HG03045 (cell line): ENCODE measurements around the gene P3H1.
"Not testable (repeated sequence)": the region's sequence is repeated elsewhere in the genome, so short reads cannot be mapped to it uniquely, and the experiment has no call there.

Experiments used
- ATAC-seq: cut with Tn5 transposase; IDR thresholded peaks from one replicate; pipeline ENCODE4 v1.9.1; 2021; ENCODE audit warnings: mild to moderate bottlenecking, moderate library complexity; ENCODE audit not compliant: unreplicated experiment

Gene P3H1, protein sequence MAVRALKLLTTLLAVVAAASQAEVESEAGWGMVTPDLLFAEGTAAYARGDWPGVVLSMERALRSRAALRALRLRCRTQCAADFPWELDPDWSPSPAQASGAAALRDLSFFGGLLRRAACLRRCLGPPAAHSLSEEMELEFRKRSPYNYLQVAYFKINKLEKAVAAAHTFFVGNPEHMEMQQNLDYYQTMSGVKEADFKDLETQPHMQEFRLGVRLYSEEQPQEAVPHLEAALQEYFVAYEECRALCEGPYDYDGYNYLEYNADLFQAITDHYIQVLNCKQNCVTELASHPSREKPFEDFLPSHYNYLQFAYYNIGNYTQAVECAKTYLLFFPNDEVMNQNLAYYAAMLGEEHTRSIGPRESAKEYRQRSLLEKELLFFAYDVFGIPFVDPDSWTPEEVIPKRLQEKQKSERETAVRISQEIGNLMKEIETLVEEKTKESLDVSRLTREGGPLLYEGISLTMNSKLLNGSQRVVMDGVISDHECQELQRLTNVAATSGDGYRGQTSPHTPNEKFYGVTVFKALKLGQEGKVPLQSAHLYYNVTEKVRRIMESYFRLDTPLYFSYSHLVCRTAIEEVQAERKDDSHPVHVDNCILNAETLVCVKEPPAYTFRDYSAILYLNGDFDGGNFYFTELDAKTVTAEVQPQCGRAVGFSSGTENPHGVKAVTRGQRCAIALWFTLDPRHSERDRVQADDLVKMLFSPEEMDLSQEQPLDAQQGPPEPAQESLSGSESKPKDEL

DNA sequence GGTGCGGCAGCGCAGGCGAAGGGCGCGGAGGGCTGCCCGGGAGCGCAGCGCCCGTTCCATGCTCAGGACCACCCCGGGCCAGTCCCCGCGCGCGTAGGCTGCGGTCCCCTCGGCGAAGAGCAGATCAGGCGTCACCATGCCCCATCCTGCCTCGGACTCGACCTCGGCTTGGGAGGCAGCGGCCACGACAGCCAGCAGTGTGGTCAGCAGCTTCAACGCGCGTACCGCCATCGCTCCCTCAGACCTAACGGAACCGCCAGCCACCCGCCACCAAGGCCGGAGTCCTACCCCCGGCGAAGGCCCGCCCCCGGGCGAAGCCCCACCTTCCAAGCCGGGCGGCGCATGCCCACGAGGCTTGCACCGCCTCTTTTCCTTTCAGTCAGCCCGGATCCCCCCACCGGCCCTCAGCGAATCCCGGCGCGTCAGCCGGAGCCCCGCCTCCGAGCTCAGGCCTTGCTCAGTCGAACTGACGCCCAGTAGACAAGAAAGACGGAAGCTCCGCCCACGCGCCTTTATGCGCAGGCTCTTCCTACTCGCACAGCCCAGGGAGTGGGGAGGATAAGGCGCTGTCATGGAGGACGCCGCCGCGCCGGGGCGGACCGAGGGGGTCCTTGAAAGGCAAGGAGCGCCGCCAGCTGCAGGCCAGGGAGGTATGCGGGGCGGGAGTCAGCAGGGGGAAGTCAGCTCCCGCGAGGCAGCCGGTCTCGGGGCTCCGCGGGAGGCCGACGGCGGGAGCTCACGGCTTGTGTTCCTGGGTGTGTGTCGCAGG, at the start of gene P3H1, which contains the start of gene C1orf50:
TSS of gene P3H1 (minus strand) at position 288 of the 769 bp plus-strand sequence. CDS start at position 231, 57 bp downstream.
TSS of gene C1orf50 (plus strand) at position 509 of the 769 bp plus-strand sequence. CDS start at position 572, 63 bp downstream.
- ATAC-seq = peak; percentile 91

DNA sequence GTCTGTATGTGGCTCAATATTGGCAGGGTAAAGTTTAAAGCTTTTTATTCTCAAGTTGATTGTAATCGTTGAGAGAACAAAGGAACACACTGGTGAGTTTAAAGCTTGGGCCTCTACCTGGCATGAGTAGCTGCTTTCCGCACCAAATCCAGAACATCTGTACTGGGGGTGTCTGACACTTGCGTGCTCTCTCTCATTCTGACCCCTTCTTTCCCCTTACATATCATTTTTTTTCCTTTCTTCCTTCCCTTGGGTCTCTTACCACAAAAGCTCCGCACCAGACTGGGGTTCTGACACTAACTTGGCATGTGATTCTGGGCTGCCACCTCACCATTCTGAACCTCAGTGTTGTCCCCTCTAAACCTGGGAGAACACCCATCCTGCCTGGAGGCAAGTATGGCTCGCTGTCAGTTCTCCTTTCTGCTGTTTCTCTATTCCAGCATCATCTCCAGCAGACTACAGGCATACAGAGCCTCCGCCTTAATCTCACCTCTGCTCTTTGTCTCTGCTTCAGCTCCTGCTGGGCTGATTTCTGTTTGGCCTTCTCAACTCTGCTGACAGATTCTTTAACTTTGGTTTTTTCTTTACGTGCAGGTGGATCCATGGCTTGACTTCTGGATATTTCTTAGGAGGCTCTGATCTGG, 49.2 kb upstream of the P3H1 start:
- ATAC-seq = peak; percentile 4

GRCh38 chr1:42814815-42815214, 48.0 kb upstream of the P3H1 start:
- ATAC-seq = not testable (repeated sequence)

DNA sequence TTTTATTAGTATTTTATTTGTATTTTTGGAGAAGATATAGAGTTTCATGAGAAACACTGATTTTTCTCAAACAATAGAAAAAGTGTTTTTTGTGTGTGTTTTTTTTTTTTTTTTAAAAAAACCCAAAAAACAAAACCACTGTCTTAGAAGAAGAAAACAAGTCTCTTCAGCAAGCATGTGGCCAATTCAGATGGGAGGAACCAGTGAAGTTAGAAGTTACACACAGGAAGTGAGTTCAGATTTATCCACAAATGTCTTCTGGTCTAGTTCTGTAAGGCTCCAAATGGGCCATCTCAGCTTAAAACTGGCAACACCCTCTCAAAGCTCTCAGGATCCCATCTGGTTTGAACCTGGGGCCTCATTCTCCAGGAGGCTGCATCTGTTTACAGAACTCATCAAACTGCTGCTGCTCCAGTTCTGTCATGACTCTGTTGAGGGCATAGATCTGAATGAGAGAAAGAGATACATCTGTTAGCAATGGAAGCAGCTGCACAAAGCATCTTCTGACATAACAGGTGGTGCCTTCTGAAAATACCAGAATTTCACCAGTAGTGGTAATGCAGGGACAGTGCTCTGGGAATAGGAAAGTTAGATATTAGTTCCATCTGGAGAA, 40.3 kb upstream of the P3H1 start:
- ATAC-seq = no peak

- ATAC-seq = no peak
Observed at GRCh38 chr1:42806593-42806992, 39.8 kb upstream of the P3H1 start.

- ATAC-seq = no peak
Observed at GRCh38 chr1:42806171-42806570, 39.3 kb upstream of the P3H1 start.

- no peak for ATAC-seq
Observed at GRCh38 chr1:42801832-42802473, 35.1 kb upstream of the P3H1 start.

- ATAC-seq = no peak
Observed at GRCh38 chr1:42797979-42798378, 31.2 kb upstream of the P3H1 start.

GRCh38 chr1:42797414-42797813, 30.6 kb upstream of the P3H1 start:
- ATAC-seq = no peak

DNA sequence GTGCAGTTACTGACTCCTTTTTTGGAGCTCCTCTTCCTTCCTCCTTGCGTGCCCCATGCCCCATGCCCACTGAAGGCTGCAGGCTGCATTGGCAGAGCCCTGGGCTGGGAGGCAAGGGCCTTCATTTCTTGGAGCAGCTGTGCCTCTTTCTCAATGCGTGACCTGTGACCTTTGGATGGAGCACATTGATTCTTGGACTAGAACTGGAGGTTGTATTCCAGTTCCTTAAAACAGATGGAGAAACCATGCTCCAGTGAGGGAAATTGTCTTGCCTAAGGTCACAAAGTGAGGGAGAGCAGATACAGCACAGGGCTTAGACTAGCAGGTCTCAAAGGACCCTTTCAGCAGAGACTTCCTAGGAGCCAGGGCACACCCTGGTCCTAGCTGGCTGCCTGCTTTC, 27.0 kb upstream of the P3H1 start:
- no peak for ATAC-seq

GRCh38 chr1:42788021-42788420, 21.2 kb upstream of the P3H1 start:
- no peak for ATAC-seq

DNA sequence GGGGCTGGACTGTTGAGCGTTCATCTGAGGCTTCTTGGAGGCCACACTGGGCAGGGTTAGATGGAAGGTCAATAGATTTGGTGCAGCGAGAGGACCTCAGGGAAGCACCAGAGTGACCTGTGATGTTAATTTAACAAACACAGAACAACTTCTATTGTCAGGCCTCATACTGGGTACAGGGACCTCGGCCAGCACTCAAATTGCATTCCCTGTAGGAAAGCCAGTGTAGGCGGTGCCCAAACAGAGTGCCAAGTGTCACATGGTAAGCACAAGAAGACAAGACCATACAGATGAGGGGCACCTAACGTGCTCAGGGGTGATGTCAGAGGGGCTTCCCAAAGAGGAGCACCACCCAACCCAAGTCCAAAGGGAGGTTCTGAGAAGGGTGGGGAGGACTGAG, 19.3 kb upstream of the P3H1 start:
- ATAC-seq = no peak

DNA sequence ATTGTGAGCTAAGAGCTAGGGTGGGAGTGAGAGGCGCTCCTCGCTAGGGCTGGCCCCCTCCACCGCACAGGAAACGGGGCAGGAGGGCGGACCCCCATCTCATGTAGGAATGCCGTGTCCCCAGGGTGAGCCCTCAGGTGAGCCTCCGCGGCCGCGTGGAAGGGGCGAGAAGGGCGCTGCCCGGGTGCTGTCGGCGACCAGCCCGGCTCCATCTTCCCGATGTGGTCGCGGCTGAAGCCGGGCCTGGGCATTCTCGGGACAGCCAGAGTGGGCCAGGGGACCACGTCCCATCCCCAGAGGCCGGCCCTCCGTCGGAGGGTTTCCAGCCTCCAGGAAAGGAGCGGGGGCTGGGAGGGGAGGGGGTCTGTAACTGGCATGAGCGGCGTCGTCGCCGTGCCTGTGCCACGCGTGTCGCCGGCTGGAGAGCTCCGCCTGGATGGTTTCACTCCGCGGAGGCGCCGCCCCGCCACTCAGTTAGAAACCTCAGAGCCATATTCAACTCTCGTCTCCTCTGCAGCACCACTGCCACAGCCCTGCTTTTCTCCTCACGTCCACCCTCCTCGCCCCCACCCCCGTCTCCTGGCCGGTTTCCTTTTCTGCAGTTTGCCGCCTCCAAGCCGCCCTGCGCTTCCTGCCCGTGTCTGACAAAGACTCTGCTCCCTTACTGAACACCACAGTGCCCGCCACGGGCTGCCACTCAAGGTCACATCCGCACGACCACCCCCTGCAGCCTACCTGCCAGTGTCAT, 18.3 kb upstream of the P3H1 start, which contains the start of gene TMEM269:
TSS of gene TMEM269 (plus strand) at position 46 of the 748 bp plus-strand sequence. CDS start 4,903 bp downstream, outside the sequence.
- ATAC-seq = no peak

DNA sequence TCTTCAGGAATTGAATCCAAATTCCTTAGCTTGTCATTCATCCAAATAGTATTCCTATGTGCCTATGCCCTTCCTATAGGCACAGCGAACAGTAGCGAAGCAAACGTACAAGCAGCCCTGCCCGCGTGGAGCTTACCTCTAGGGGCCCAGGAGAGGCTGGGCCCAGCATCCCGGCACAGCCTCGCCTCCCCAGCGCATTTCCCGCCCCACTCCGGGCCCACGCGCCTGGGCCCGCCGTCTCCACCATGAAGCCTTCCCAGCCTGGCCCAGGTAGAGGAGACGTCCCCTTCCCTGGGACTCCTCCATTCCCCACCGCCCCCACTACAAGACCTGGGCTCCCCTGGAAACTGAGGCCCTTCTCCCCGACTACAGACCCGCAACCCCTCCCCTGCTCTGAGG, 17.7 kb upstream of the P3H1 start:
- ATAC-seq = no peak

- no peak for ATAC-seq
Observed at GRCh38 chr1:42783092-42783491, 16.3 kb upstream of the P3H1 start.

- ATAC-seq = no peak
Observed at GRCh38 chr1:42780176-42780575, 13.3 kb upstream of the P3H1 start.

DNA sequence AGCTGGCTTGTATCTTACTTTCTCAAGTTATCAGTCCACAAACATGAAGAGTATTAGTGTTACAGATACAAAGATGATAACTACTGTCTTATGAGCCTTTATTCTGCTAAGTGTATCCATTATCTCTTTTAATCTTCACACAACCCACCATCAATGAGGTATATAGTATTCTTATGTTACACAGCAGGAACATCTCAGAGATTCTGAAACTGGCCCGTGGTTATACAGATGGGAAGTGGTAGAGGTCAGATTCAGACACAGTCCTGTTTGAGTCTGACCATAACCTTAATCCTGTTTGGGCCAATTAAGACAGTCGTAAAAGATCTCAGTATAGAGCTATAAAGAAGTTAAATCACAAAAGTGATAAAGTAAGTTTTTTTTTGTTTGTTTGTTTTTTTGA, 12.9 kb upstream of the P3H1 start:
- no peak for ATAC-seq

DNA sequence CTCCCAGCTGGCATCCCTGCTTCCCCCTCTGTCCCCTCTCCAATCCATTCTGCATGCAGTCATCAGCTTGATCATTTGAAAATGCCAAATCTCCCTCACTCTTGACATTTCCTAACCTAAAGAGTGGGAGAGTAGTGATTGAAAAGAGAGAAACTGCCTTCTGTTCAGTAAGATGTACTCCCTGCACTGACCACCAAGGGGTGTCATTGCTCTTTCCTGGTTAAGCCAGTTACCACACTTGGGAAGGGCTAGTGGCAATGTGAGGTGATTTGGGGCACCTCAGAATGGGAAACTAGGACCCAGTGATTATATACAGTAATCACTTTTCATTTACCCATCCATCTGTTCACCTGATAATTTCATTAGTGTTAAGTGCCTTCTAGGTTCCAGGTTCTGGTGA, 11.0 kb upstream of the P3H1 start:
- ATAC-seq = no peak

DNA sequence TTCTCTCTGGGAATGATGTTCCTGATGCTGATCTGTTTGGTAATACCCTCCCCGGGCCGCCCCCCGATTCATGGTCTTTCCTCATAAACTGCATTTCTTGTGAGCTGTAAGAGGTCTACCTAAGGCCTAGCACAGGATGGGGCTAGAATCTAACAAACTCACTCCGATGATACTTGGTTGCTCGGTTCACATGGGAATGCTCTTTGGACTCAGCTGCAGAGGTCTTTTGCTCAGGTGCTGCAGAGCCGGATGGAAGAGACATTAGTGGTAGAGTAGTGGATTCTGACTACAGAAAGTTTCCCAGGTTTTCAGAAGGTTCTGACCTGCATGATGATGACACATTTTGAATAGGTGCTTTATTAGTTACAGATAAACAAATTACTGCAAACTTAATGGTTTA, 9.7 kb upstream of the P3H1 start:
- ATAC-seq = no peak
